KBM-7 (cell line): ENCODE results near the gene SCNN1B.
A peak's percentile ranks its signal among the peaks of the same experiment; 100 is the strongest.
"Not testable (repeated sequence)": the region's sequence is repeated elsewhere in the genome, so short reads cannot be mapped to it uniquely, and the experiment has no call there.

Experiments
- DNase-seq: peaks from one replicate; pipeline ENCODE4 v3.0.0-alpha.2; 2015
- in situ Hi-C: fragments of 300-500 bp; cut with MboI; formaldehyde crosslinking; loops from 2 replicates; pipeline ENCODE4 v1.14.3; 2020; ENCODE audit warnings: low sequenced_read_pairs, low pct_unique_long_range_greater_than_20kb, mixed read lengths

Gene SCNN1B, protein sequence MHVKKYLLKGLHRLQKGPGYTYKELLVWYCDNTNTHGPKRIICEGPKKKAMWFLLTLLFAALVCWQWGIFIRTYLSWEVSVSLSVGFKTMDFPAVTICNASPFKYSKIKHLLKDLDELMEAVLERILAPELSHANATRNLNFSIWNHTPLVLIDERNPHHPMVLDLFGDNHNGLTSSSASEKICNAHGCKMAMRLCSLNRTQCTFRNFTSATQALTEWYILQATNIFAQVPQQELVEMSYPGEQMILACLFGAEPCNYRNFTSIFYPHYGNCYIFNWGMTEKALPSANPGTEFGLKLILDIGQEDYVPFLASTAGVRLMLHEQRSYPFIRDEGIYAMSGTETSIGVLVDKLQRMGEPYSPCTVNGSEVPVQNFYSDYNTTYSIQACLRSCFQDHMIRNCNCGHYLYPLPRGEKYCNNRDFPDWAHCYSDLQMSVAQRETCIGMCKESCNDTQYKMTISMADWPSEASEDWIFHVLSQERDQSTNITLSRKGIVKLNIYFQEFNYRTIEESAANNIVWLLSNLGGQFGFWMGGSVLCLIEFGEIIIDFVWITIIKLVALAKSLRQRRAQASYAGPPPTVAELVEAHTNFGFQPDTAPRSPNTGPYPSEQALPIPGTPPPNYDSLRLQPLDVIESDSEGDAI

DNA sequence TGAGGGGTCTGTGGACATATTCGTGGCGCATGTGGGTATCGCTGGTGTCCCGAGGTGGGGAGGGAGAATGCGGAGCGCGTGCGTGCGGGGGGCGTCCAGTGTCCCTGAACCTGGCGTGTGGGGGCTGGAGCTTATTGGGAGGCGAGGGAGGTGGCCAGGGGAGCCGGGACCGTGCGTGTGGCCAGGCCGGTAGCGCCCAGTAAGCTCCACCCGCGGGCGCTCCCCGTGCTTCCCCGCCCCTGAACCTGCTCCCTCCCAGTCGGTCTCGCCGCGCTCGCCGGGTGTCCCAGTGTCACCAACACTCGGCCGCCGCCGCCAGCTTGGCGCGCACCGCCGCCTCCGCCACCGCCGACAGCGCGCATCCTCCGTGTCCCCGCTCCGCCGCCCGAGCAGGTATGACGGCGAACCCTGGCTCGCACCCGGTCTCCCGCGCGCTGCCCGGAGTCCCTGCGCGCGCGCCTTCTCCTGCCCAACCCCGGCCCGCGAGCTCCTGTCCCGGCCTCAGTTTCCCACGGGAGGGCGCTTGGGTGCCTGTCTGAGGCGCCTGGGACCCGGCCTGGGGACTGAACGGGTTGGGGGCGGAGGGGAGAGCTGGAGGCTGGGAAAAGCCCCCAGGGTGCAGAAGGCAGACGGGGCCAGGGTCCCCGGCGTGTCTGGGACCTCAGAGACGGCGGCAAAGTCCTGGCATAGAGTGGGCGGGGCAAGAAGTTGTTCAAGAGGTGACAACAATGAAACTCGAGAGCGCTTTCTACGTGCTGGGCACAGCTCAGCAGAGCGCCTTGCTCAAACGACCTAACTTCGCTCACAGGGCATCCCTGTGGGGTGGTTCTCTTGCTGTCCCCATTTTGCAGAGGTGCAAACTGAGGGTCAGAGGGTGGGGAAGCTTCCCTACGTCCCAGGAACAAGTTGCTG is at the start of gene SCNN1B:
Gene SCNN1B, plus strand, starts transcription at position 258 of the 912 bp plus-strand sequence. CDS start 46,298 bp downstream, outside the sequence.
- DNase-seq, result no peak
- in situ Hi-C loops, result no loop called here

DNA sequence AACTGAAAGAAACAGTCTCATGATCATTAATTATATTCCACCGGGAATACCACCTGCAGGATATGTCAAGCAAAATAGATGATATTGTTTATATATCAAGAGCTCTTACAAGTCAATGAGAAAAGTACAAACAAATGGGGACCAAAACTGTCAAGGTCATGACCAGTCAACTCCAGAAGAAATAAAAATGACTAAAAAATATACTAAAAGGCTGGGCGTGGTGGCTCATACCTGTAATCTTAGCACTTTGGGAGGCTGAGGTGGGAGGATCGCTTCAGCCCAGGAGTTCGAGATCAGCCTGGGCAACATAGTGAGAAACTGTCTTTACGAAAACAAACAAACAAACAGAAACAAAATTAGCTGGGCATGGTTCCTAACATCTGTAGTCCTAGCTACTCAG is 49.8 kb upstream of the SCNN1B start:
- DNase-seq, result peak; percentile 28
- in situ Hi-C loops, result no loop called here

DNA sequence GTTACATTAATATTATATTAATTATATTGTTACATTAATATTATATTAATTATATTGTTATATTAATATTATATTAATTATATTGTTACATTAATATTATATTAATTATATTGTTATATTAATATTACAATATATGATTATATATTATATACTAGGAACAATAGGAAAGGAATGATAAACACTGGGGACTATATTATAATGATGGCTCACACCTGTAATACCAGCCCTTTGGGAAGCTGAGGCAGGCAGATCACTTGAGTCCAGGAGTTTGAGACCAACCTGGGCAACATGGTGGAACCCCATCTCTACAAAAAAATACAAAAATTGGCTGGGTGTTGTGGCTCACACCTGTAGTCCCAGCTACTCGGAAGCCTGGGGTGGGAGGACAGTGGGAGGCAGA is 48.5 kb upstream of the SCNN1B start:
- in situ Hi-C loops, result not testable (repeated sequence)

DNA sequence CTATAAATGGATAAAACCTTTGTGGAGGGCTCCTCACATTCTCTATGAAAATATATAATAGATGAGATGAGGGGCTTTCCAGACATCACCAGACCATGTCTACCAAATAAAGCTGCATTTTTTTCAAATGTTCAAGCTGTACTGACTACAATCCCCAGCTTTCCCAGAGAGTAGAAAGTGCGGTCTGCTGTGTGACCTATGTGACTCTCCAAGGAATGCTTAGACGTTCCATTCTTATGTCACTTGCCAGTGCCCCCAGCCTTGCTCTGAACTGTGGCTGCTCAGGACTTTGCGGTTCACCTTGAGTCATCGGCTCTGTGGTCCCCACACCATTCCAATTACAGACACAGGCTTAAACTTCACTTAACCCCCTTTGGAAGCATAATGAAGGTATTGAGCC is 47.8 kb upstream of the SCNN1B start:
- DNase-seq, result peak; percentile 24
- in situ Hi-C loops, result no loop called here

More for the DNA sequence above, 48.5 kb upstream of the SCNN1B start:
- DNase-seq, result not testable (repeated sequence)

DNA sequence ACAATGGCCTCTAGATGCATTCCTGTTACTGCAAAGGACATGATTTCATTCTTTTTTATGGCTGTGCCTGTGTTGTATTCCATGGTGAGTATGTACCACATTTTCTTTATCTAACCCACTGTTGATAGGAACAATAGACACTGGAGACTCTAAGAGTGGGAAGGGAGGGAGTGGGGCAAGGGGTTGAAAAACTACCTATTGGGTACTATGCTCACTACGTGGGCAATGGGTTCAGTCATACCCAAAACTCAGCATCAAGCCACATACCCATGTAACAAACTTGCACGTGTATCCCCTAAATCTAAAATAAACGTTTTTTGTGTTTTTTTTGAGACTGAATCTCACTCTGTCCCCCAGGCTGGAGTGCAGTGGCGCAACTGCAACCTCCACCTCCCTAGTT is 47.1 kb upstream of the SCNN1B start:
- in situ Hi-C loops, result no loop called here
- no peak for DNase-seq

DNA sequence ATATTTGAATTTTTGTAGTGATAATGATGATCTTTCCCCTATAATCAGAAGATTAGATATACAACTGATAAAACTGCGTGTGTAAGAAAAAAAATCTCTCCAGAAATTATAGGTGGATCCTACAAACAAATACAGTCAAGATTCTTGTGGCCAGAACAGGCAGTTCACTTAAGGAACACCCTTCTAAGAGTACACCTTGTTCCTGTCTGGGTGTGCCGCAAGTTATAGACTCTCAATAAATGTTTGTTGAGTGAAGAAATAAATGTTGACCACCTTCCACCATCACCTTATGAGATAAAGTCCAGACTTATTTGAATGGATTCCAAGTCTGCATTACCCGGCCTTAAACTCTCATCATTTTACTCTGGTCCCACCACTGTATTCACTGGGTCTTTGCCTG is 45.7 kb upstream of the SCNN1B start:
- DNase-seq, result no peak
- in situ Hi-C loops, result no loop called here

DNA sequence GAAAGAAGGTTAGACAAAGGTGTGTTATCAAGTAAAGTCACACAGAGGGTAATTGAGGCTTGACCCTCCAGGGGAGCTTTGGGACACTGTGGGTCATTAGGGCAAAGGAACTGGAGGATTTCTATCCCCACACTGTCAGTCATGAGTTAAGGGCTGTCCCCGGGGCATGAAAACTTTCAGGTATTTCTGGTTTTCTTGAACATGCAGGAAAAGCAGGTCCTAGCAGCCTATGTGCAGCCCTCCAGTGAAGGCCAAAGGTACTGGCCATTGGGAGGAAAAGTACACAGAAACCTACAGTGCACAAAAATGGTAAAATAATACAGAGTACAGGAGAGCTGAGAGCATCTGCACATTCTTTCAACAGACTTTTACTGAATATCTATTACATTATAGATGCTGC is 44.4 kb upstream of the SCNN1B start:
- in situ Hi-C loops, result no loop called here
- no peak for DNase-seq

DNA sequence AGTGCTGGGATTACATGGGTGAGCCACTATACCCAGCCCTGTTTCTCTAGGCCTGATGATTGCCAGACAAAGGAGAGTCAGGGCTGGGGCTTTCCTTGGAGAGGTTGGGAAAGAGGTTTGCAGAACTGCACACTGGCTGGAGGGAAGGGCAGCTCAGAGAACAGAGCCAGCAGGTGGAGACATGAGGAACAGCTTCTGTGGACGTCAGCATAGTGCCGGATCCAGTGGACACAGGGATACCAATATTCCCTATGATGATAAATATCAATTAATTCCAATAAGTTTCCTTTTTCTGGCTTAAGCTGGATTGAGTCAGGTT is 43.2 kb upstream of the SCNN1B start:
- no peak for DNase-seq
- in situ Hi-C loops, result no loop called here

DNA sequence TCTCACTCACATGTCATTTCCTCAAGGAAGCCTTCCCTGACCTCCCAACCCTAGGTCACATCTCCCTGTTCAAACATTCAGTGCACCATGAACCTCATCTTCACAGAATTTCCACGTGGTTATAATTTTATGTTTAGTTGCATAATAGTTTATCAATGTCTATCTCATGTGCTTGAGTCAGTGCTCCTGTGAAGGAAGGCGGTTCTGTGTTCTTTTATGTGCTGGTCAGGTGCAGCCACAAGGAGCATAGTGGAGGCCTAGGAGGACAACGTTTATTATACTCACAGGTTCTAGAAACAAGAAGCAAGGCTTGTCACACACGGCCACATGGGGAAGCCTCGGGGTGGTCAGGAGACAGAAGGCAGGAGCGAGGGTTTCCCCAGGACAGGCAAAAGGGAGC is 34.5 kb upstream of the SCNN1B start:
- in situ Hi-C loops, result no loop called here
- no peak for DNase-seq

DNA sequence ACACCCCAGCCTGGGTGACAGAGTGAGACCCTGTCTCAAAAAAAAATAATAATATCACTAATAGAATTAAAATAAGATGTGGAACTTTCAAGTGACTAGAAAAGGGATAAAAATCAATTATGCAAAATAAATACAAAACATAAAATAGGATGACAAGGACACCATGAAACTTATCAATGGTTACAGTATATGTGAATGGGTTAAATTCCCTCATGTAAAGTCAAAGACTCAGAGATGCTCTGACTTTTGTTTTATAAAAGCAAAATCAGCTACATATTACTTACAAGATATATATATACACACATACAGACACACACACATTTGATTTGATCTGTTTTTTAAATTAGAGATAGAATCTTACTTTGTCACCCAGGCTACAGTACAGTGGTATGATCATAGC is 33.5 kb upstream of the SCNN1B start:
- in situ Hi-C loops, result no loop called here
- DNase-seq, result no peak

DNA sequence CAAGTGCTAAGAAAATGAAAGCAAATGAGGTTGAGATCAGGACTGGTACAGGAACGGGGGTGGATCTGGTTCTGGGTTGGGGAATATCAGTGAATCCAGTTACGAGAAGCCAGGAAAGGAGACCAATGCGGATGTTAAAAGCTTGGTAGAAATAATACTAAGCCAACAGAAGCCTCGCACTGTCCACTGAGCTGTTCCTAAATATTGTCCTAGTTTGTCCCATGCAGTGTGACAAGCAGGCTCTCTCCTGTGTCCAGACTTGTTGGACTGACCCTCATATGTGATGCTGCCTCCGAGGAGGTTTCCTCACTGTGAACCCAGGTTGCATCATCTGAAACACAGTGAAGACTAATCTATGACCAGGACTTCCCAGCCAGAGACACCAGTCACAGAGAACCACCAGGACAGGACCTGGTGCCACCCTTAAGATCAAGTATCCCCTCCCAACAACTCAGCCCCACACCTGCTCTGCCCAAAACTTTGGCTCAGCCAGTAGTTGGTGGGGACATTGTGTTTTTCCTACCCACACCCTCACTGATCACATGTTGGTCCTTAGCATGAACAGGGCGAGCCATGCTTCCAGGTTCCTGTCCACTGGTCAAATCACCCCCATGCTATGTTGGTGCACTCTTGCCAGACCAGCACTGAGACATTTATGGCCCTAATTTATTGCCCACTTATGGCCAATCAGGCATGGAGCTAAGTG is 32.7 kb upstream of the SCNN1B start:
- in situ Hi-C loops, result no loop called here
- no peak for DNase-seq

DNA sequence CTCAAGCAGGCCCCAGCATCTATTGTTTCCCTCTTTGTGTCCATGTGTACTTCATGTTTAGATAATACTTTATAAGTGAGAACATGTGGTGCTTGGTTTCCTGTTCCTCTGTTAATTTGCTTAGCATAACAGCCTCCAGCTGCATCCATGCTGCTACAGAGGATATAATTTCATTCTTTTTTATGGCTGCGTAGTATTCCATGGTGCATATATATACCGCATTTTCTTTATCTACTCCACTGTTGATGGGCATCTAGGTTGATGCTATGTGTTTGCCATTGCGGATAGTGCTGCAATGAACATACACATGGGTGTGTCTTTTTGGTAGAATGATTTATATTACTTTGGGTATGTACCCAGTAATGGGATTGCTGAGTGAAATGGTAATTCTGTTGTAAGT is 31.4 kb upstream of the SCNN1B start:
- in situ Hi-C loops, result no loop called here

DNA sequence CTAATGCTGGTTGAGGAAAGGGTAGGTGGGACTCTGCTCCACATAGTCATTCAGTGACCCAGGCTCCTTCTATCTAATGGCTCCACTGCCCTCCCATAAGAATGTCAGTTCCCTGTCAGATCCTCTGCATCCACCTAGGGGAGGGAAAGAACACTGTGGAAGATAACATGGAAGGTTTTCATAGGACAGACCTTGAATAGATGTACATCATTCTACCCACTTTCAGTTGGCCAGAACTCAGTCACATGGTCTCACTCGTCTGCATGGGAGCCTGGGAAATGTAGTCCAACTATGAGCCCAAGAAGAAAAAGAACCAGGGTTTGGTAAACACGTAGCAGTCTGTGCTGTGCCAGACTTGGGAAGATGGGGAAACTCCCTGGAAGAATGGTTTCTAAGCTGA is 27.1 kb upstream of the SCNN1B start:
- in situ Hi-C loops, result no loop called here

More for the DNA sequence above, 31.4 kb upstream of the SCNN1B start:
- no peak for DNase-seq

DNA sequence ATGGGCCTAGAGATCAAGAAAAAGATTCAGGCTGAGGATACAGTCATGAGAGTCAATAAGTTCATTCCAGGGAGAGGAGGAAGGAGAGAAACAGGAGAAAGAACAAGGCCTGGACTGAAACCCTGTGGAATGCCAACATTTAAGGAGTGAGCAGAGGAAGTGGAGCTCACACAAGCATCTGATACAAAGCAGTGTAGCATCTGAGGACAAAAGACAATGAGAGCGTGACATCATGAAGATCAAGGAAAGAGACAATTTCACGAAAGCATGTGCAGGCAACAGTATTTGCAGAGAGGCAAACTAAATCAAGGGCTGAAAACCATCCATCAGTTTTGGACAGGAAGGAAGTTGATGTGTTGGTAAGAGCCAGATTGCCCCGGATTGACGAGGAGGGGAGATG is 25.3 kb upstream of the SCNN1B start:
- in situ Hi-C loops, result no loop called here
- DNase-seq, result no peak

More for the DNA sequence above, 27.1 kb upstream of the SCNN1B start:
- no peak for DNase-seq

DNA sequence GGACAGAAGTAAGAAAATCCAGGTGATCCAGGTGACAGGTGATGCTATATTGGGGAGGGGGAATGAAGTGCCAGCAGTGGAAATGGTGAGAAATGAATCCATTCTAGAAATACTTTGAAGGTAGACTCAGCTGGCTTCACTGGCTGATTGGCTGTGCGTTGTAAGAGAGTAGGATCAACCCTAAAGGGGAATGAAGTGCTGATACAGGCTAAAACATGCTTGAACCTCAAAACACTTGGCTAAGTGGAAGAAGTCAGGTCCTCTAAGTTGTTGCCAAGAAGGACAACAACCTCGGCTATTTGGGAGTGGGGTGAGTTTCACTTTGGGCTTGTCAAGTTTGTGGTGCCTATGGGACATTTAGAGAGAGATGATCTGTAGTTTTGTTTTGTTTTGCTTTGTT is 24.1 kb upstream of the SCNN1B start:
- in situ Hi-C loops, result no loop called here
- no peak for DNase-seq

DNA sequence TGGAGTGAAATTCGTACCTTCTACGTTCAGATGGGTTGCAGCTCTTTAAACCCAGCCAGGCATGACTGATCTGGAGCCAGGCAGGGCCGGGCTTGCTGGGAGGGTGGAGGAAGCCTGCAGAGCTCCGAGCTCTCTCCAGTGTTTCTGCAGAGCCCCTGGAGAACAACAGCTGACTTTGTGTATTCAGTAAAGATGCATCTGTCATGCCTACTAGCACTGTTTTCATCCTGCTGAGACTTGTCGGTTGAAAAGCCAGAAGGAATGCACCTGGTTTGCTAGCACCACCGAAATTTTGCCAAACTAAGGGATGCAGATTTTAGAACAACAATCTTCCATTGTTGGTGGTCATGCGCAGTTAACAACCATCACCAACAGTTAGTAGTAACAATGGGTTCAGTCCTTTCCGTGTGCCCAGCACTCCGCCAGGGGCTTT is 22.4 kb upstream of the SCNN1B start:
- no peak for DNase-seq
- in situ Hi-C loops, result no loop called here

DNA sequence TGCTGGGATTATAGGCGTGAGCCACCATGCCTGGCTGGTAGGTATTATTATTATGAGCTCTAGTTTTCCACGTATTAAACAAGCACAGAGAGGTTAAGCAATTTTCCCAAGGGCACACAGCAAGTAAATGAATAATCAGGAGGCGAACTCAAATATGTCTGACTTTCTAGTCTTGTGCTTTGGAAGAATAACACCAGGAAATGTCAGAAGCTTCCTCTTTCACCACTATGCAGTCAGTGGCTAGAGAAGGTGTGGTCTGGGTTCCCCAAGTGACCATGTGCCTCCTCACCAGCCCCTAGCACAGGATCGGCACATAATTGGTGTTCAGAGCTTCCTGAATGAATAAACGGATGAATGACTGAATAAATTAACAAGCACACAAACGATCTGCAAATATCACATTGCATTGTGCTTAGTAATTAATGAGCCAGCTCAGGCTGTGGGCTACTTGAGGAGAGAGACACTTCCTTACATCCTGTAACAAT is 21.6 kb upstream of the SCNN1B start:
- no peak for DNase-seq
- in situ Hi-C loops, result no loop called here

DNA sequence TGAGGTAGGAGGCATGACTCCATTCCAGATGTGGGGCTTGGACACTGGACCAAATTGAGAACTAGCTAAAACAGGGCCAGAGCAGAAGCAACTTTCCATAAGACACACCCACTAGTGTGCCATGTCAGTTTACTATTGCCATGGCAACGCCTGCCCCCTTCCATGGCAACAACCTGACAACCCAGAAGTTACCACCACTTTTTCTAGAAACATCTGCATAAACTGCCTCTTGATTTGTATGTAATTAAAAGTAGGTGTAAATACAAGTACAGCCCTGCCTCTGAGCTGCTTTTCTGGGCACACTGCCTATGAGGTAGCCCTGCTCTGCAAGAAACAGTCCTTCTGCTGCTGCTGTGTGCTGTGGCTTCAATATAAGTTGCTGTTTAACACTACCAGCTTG is 19.5 kb upstream of the SCNN1B start:
- DNase-seq, result no peak
- in situ Hi-C loops, result no loop called here

DNA sequence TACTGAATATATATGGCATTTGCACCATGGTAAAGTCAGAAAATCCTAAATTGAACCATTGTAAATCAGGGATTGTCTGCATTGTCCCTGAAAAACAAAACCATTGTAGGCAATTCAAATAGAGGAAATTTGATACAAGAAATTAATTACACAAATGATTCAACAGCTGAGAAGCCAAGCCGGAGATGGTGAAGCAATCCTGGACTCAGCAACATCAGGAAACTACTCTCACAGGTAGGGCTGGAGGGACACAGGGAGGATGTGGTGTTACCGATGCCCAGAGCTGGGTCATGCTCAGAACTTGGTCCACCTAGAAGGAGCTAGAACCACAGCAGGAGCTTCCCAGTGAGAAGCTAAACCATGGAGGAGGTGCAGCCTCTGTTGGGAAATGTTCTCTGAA is 18.5 kb upstream of the SCNN1B start:
- in situ Hi-C loops, result no loop called here
- DNase-seq, result no peak
